Measurements from ENCODE around the gene PCMTD2. TPM values are rescaled to one million over a fixed set of nuclear protein-coding genes. Genes with fewer than 3 reads are reported as not detected.

PCMTD2 gene
- total RNA-seq, 2 experiments from 2014 or later: 32.7 to 37.8 TPM

Other genes starting within 250 kb of the PCMTD2 start
- gene C20orf204, start 219.6 kb upstream of the PCMTD2 start, total RNA-seq: 1 to 10 TPM; 2.3 to 3.3 TPM
- gene SOX18, start 206.1 kb upstream of the PCMTD2 start, total RNA-seq: not detected
- 10 to 100 TPM; 40.6 to 50.0 TPM for gene TCEA2, start 192.6 kb upstream of the PCMTD2 start, total RNA-seq
- 10 to 100 TPM; 39.6 to 40.2 TPM for gene RGS19, start 176.2 kb upstream of the PCMTD2 start, total RNA-seq
- gene OPRL1, start 175.7 kb upstream of the PCMTD2 start, total RNA-seq: under 1 TPM; 0.42 to 0.50 TPM
- gene LKAAEAR1, start 171.3 kb upstream of the PCMTD2 start, total RNA-seq: under 1 TPM; 0.30 to 0.46 TPM
- gene NPBWR2, start 148.2 kb upstream of the PCMTD2 start, total RNA-seq: not detected
- under 1 TPM; 0.12 to 0.14 TPM for gene MYT1, start 91.3 kb upstream of the PCMTD2 start, total RNA-seq